Erythroblast (primary cell): Measurements from ENCODE around the gene GPR55.

Source experiments
- GATA1 ChIP-seq: IDR thresholded peaks from 2 replicates; pipeline ENCODE4 v1.6.1; 2011; ENCODE audit warnings: low read depth, mild to moderate bottlenecking, control low read depth, low read length, moderate library complexity
- POLR2A ChIP-seq: IDR thresholded peaks from 2 replicates; pipeline ENCODE4 v1.6.1; 2011; ENCODE audit warnings: mild to moderate bottlenecking, low read length

DNA sequence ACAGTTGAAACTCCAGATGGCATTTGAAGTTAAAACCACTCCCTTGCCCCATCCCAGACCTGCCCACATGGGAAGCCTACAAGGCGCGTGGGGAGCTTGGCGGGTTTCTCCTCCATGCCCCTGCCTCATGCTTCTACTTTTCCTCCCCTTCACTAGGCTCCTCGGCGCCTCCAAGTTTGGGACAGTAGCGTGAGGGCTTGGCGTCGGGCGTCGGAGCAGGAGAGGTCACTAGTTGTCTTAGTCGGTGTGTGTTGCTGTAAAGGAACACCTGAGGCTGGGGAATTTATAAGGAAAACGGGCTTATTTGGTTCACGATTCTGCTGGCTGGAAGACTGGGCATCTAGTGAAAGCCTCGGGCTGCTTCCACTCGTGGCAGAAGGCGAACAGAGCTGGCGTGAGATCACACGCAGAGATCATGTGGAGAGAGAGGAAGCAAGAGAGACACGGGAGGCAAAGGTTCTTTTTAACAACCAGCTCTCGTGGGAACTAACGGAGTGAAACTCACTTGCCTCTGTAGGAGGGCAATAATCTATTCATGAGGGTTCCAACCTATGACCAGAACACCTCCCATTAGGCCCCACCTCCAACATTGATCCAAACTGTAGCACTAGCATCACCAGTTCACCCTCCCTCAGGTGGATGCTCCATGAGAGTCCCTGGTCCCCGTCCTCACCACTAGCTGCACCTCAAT, 35.0 kb downstream of the GPR55 start:
- TF ChIP-seq POLR2A (no peak), GATA1 (no peak)
